ACC112 (cell line): ENCODE measurements around the gene MALRD1.

Source experiments
- H2AFZ ChIP-seq: fragments of 200-600 bp; sonication (generic); one replicate; pipeline ENCODE4 v1.6.0; 2017; ENCODE audit warnings: antibody characterized with exemption, low read length; ENCODE audit not compliant: unreplicated experiment
- H3K27ac ChIP-seq: fragments of 200-600 bp; sonication (generic); 2 replicates; pipeline ENCODE4 v1.5.1; 2014; ENCODE audit warnings: low read depth, mild to moderate bottlenecking, antibody characterized with exemption, low read length, moderate library complexity
- H3K27me3 ChIP-seq: fragments of 200-600 bp; sonication (generic); 2 replicates; pipeline ENCODE4 v1.6.1; 2014; ENCODE audit warnings: mild to moderate bottlenecking, antibody characterized with exemption, low read length, moderate library complexity, mixed read lengths; ENCODE audit not compliant: insufficient read depth
- H3K36me3 ChIP-seq: fragments of 200-600 bp; sonication (generic); 2 replicates; pipeline ENCODE4 v1.6.1; 2016; ENCODE audit warnings: mild to moderate bottlenecking, antibody characterized with exemption, low read length, moderate library complexity, mixed read lengths; ENCODE audit not compliant: insufficient read depth
- H3K4me1 ChIP-seq: fragments of 200-600 bp; sonication (generic); one replicate; pipeline ENCODE4 v1.6.1; 2016; ENCODE audit warnings: low read length, mixed read lengths; ENCODE audit not compliant: insufficient read depth, unreplicated experiment, control insufficient read depth
- H3K4me3 ChIP-seq: fragments of 200-600 bp; sonication (generic); 2 replicates; pipeline ENCODE4 v1.5.1; 2014; ENCODE audit warnings: mild to moderate bottlenecking, low read depth, low read length
- H3K79me2 ChIP-seq: fragments of 200-600 bp; sonication (generic); one replicate; pipeline ENCODE4 v1.6.0; 2016; ENCODE audit warnings: low read length; ENCODE audit not compliant: control insufficient read depth, unreplicated experiment, insufficient read depth

MALRD1 gene

DNA sequence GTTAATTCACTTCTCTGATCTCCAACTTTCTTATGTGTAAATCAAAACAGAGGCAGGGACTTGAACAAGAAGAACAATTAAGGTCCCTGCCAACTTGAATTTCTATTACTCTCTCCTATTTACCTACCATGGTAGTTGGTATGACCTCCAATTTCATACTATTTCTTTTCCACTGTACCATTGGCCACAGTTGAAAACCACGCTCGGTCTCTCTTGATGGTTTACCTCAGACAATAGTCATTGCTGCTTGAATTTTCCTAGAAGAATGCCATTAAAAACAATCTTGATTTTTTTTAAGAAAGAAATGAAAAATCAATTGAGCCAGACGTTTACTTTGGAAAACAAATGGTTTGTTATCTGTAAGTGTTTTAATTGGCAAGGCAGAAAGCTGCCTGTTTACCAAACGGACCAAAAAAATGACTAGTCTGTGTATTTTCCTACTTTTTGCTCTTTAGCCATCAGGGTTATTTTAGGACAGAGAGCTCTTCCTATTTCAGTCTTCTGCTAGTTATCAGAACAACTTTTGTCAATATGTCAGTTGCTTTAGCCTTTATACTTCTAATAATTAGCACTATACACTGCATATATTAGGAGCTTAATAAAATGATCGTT is 610.1 kb downstream of the MALRD1 start:
- Histone ChIP-seq H3K4me1 (peaks cover 42% of the 10 kb centered on the region), H3K36me3 (no peaks in the 10 kb centered on the region), H2AFZ (peak overlapping the region; percentile 44), H3K27me3 (no peaks in the 10 kb centered on the region), H3K79me2 (no peaks in the 10 kb centered on the region), H3K4me3 (no peak overlapping the region), H3K27ac (no peak overlapping the region)

DNA sequence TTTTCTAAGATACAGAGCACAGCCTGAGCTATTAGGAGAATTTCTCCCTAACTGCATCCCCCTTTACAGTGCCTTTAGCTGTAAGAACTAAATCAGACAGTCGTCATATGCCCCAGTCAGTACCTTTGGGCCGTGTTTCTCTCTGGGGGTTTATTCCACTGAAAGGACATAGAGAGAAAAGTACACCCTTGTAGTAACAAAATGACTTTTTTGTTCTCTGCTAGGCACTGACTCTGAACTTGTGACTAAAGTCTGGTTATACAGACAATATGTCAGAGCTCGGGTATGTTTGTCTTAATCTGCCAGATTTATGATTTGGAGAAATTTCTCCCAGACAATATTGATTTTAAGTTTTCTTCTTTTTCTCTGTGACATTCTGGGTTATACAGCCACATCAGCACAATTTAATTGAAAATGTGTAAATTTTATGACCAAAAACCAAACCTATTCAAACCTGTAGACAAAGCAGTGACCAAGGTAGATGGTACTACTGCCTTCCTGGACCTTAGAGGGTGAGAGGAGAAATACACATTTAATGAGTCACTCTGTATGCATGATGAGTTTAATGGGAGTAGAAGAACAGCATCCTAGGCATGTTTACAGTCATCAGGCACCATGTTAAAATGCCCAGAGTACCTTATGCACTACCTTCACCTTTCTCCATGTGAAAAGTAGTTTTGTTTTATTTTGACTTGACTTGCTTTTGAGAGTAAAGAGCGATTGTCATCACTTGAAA is 611.5 kb downstream of the MALRD1 start:
- Histone ChIP-seq H3K27ac (no peak overlapping the region), H3K79me2 (no peaks in the 10 kb centered on the region), H3K36me3 (no peaks in the 10 kb centered on the region), H2AFZ (no peak overlapping the region), H3K4me1 (peaks cover 31% of the 10 kb centered on the region), H3K27me3 (no peaks in the 10 kb centered on the region), H3K4me3 (no peak overlapping the region)

DNA sequence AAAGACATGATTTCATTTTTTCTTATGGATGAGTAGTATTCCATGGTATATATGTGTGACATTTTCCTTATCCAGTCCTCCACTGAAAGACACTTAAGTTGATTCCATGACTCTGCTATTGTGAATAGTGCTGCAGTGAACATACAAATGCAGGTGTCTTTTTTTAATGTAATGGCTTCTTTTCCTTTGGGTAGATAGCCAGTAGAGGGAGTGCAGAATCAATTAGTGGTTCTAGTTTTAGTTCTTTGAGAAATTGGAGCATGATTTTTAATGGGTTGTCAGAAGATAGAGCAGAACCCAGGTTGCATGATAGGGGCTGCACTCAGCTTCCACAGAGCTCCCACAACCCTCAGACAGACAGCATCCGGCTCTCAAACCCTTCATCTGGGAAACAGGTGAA is 614.7 kb downstream of the MALRD1 start:
- Histone ChIP-seq H2AFZ (no peak overlapping the region), H3K4me1 (peaks cover 11% of the 10 kb centered on the region), H3K27ac (no peak overlapping the region), H3K36me3 (no peaks in the 10 kb centered on the region), H3K27me3 (no peaks in the 10 kb centered on the region), H3K79me2 (no peaks in the 10 kb centered on the region), H3K4me3 (no peak overlapping the region)

DNA sequence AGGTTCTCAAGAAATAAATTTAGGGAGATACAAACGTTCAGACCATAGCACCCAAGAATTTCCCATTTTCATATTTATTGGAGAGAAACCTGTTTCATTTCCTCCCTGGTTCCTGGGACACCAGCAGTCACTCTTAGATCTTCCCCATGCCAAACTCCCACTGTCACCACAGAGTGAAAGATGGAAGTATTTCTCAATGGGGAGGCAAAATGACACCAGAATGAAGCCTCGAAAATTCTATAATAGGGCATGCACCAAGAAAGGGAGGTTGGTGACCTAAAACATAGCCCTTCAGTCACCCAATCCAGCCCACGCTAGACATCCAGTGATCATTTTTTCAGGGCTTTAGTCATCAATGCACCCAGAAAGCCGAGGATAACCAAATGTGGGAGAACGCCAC is 619.5 kb downstream of the MALRD1 start:
- Histone ChIP-seq H3K79me2 (no peaks in the 10 kb centered on the region), H3K4me1 (no peaks in the 10 kb centered on the region), H3K36me3 (no peaks in the 10 kb centered on the region), H2AFZ (no peak overlapping the region), H3K27ac (no peak overlapping the region), H3K4me3 (no peak overlapping the region), H3K27me3 (no peaks in the 10 kb centered on the region)

DNA sequence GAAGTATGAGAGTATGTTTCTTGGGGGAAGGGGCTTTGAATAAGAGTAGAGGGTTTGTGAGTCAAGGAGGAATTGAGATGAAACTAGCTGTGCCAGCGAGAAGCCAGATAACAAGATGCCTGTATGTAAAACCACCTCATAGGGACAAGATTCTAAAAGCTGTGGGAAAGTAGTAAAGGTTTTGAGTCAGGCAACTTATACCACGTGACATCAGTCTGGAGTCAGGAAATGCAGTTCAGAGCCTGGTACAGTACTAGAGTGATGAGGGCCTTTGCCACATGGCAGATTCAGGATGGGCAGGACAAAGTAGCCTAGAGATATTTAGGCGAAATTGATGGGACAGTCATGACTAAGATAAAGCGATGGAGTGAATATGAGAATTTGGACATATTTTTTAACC is 627.5 kb downstream of the MALRD1 start:
- Histone ChIP-seq H3K27ac (no peak overlapping the region), H3K27me3 (no peaks in the 10 kb centered on the region), H2AFZ (no peak overlapping the region), H3K4me1 (no peaks in the 10 kb centered on the region), H3K4me3 (no peak overlapping the region), H3K79me2 (no peaks in the 10 kb centered on the region), H3K36me3 (no peaks in the 10 kb centered on the region)

DNA sequence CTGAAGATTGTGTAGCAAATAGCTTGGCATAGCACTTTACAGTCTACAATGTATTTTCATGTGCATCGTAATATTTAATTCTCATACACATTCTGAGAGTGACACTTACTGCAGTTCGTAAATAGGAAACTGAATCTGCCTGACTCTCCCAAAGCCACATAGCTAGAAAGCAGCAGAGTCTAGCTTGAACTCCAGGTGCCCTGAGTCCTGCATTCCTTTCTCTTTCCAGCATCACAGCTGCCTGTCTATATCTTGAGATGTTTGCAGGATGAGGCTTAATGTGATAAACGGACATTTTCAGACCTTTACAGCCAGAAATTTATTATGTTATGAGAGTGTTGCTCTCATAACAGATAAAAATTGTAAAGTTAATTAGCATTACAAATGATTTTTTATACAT is 634.8 kb downstream of the MALRD1 start:
- no peak overlapping the region for H3K27ac ChIP-seq
- no peaks in the 10 kb centered on the region for H3K4me1 ChIP-seq
- H3K79me2 ChIP-seq: no peaks in the 10 kb centered on the region
- H3K36me3 ChIP-seq: no peaks in the 10 kb centered on the region
- H2AFZ ChIP-seq: no peak overlapping the region
- H3K4me3 ChIP-seq: no peak overlapping the region
- H3K27me3 ChIP-seq: no peaks in the 10 kb centered on the region

DNA sequence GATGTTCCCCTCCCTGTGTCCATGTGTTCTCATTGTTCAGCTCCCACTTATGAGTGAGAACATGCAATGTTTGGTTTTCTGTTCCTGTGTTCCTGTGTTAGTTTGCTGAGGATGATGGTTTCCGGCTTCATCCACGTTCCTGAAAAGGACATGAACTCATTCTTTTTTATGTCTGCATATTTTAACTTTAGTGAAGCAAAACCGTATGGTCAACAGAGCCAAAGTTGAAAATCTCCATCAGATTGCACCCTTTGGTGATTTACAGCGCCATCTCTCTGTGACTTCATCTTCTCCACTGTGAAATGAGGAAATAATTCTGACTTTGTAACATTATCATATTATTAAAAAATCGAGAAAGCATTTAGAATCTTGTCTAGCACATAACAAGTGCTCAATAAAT is 635.4 kb downstream of the MALRD1 start:
- Histone ChIP-seq H3K79me2 (no peaks in the 10 kb centered on the region), H2AFZ (no peak overlapping the region), H3K36me3 (no peaks in the 10 kb centered on the region), H3K4me3 (no peak overlapping the region), H3K27me3 (no peaks in the 10 kb centered on the region), H3K27ac (no peak overlapping the region), H3K4me1 (no peaks in the 10 kb centered on the region)

DNA sequence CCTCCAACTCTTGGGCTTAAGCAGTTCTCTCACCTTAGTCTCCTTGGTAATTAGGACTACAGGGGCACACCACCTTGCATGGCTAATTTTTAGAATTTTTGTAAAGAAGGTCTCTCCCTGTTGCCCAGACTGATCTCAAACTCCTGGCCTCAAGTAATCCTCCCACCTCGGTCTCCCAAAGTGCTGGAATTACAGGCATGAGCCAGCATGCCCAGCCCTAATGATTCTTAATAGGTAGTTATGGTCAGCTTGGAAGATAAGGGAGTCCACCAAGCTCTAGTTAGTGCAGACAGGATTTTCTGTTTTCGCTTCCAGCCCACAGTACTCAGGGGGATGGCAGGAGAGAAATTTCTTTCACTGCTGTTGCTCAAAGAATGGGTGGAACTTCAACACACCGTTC is 639.7 kb downstream of the MALRD1 start:
- no peaks in the 10 kb centered on the region for H3K4me1 ChIP-seq
- no peak overlapping the region for H2AFZ ChIP-seq
- no peaks in the 10 kb centered on the region for H3K27me3 ChIP-seq
- H3K36me3 ChIP-seq: no peaks in the 10 kb centered on the region
- no peaks in the 10 kb centered on the region for H3K79me2 ChIP-seq
- no peak overlapping the region for H3K4me3 ChIP-seq
- no peak overlapping the region for H3K27ac ChIP-seq

DNA sequence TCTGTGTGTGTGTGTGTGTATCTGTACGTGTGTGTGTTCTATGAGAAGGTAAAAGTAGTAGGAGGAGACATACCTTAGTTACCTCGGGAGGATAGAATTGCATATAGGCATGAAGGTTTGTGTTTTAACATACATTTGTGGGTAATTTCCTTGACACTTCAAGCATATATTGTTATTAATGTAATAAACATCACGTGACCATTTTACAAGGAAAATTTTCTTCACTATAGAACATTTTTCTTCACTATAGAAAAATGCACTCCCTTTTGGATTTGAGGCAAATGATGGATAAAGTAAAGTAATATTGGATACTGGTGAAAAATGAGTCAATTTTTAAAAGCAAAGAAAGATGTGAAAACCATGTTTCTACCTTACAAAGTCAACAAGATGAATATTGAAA is 640.6 kb downstream of the MALRD1 start:
- H3K36me3 ChIP-seq: no peaks in the 10 kb centered on the region
- H3K27me3 ChIP-seq: no peaks in the 10 kb centered on the region
- H3K4me3 ChIP-seq: no peak overlapping the region
- no peaks in the 10 kb centered on the region for H3K4me1 ChIP-seq
- H2AFZ ChIP-seq: no peak overlapping the region
- H3K27ac ChIP-seq: no peak overlapping the region
- no peaks in the 10 kb centered on the region for H3K79me2 ChIP-seq

DNA sequence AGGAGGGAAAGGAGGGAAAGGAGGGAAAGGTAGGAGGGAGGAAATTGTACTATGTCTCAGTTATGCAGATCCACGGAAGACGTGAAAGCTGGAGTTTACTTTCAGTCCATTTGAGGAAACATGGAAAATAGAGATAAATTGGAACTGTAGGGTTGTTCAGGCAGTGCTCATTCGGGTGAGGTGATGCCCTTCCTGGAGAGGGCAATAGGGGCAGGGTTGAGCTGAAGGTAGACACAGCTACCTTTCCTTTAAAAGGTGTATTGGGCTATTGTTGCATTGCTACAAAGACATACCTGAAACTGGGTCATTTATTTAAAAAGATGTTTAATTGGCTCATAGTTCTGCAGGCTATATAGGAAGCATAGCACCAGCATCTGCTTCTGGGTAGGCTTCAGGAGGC is 650.7 kb downstream of the MALRD1 start:
- Histone ChIP-seq H2AFZ (no peak overlapping the region), H3K4me1 (peaks cover 5% of the 10 kb centered on the region), H3K27me3 (peaks cover 9% of the 10 kb centered on the region; the same call in 1 of the 2 replicates), H3K36me3 (no peaks in the 10 kb centered on the region), H3K79me2 (no peaks in the 10 kb centered on the region), H3K4me3 (no peak overlapping the region), H3K27ac (no peak overlapping the region)

DNA sequence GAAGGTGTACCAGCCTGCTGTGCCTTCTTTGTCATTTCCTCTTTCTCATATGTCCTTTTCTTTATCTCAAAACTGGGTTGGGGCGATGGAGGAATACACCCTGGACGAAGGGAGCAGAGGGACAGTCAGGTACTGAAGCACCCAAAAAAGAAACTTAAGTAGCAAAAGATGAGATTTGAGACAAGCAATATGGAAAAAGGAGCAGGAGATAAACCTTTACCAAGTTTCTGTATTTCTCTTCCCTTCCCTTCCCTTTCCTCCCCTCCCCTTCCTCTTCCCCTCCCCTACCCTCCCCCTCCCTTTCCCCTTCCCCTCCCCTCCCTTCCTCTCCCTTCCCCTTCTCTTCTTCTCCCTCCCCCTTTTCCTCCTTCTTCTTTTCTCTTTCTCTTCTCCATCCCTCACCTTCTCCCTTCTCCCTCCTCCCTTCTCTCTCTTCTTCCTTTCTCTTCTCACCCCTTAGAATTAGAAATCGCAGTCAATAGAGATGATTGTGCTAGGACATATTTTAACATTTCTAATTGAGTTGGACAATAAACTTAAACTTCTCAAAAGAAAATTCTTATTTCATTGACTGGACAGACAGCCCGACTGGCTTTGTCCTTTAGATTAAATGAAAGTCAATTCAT is 652.9 kb downstream of the MALRD1 start:
- Histone ChIP-seq H3K27me3 (peaks cover 9% of the 10 kb centered on the region; the same call in 1 of the 2 replicates), H3K4me1 (peaks cover 5% of the 10 kb centered on the region), H3K79me2 (no peaks in the 10 kb centered on the region), H3K4me3 (no peak overlapping the region), H3K27ac (no peak overlapping the region), H2AFZ (no peak overlapping the region), H3K36me3 (no peaks in the 10 kb centered on the region)
